ENCODE measurements around the gene WDR4. TPM values are rescaled to one million over a fixed set of nuclear protein-coding genes. Genes with fewer than 3 reads are reported as not detected.
"Not testable (repeated sequence)": the region's sequence is repeated elsewhere in the genome, so short reads cannot be mapped to it uniquely, and the experiment has no call there.

The WDR4 gene
- 44.9 and 49.7 TPM in 2 replicates for total RNA-seq

GRCh38 chr21:42878993-42879787, at the start of gene WDR4:
Gene WDR4 (minus strand): TSS chr21:42879539. CDS start chr21:42879495, 44 bp downstream.
- intact Hi-C loops (cut with micrococcal nuclease) = loop anchor here (1.0 to 5.0 kb wide), 3 partner anchors 14 to 272 kb away; partner anchors contain the start of genes NDUFV3 and PKNOX1

GRCh38 chr21:42927474-42928200, 48.3 kb upstream of the WDR4 start:
- intact Hi-C loops (cut with micrococcal nuclease) = not testable (repeated sequence)

GRCh38 chr21:42925114-42925926, 46.0 kb upstream of the WDR4 start, which contains the start of gene ERVH48-1:
Gene ERVH48-1 (minus strand): TSS chr21:42925630. CDS start chr21:42919006, 6,624 bp downstream.
- intact Hi-C loops (cut with micrococcal nuclease) = loop anchor here (2.0 kb wide), 1 partner anchor 721 kb away; no protein-coding TSS in a partner anchor

- intact Hi-C loops (cut with micrococcal nuclease) = loop anchor here (1.0 to 2.0 kb wide), 2 partner anchors 50 to 722 kb away; partner anchors contain the start of gene PKNOX1
Observed at GRCh38 chr21:42924433-42924751, 45.1 kb upstream of the WDR4 start.

GRCh38 chr21:42923553-42924432, 44.5 kb upstream of the WDR4 start:
- intact Hi-C loops (cut with micrococcal nuclease) = loop anchor here (1.0 to 2.0 kb wide), 2 partner anchors 51 to 723 kb away; partner anchors contain the start of gene PKNOX1

GRCh38 chr21:42922918-42923317, 43.6 kb upstream of the WDR4 start:
- intact Hi-C loops (cut with micrococcal nuclease) = no loop called here

GRCh38 chr21:42921927-42922326, 42.6 kb upstream of the WDR4 start:
- intact Hi-C loops (cut with micrococcal nuclease) = no loop called here

- intact Hi-C loops (cut with micrococcal nuclease) = no loop called here
Observed at GRCh38 chr21:42918291-42918690, 39.0 kb upstream of the WDR4 start.

GRCh38 chr21:42913476-42913875, 34.1 kb upstream of the WDR4 start:
- intact Hi-C loops (cut with micrococcal nuclease) = no loop called here

GRCh38 chr21:42911920-42912319, 32.6 kb upstream of the WDR4 start:
- intact Hi-C loops (cut with micrococcal nuclease) = not testable (repeated sequence)

- intact Hi-C loops (cut with micrococcal nuclease) = not testable (repeated sequence)
Observed at GRCh38 chr21:42908484-42908883, 29.1 kb upstream of the WDR4 start.

GRCh38 chr21:42906233-42906632, 26.9 kb upstream of the WDR4 start:
- intact Hi-C loops (cut with micrococcal nuclease) = no loop called here

GRCh38 chr21:42905195-42905594, 25.9 kb upstream of the WDR4 start:
- intact Hi-C loops (cut with micrococcal nuclease) = no loop called here

- intact Hi-C loops (cut with micrococcal nuclease) = no loop called here
Observed at GRCh38 chr21:42903817-42904216, 24.5 kb upstream of the WDR4 start.

GRCh38 chr21:42900446-42900845, 21.1 kb upstream of the WDR4 start:
- intact Hi-C loops (cut with micrococcal nuclease) = no loop called here

GRCh38 chr21:42892931-42893755, 13.8 kb upstream of the WDR4 start, which contains the start of gene NDUFV3:
Gene NDUFV3 (plus strand): TSS chr21:42893309. CDS start chr21:42893334, 25 bp downstream.
- intact Hi-C loops (cut with micrococcal nuclease) = loop anchor here (1.0 kb wide), 2 partner anchors 14 to 81 kb away; partner anchors contain the start of genes PKNOX1 and WDR4

GRCh38 chr21:42892582-42892930, 13.2 kb upstream of the WDR4 start:
- intact Hi-C loops (cut with micrococcal nuclease) = no loop called here

- intact Hi-C loops (cut with micrococcal nuclease) = no loop called here
Observed at GRCh38 chr21:42887326-42887725, 8.0 kb upstream of the WDR4 start.

- intact Hi-C loops (cut with micrococcal nuclease) = no loop called here
Observed at GRCh38 chr21:42883921-42884320, 4.6 kb upstream of the WDR4 start.
